ENCODE data around the gene SMTNL2.
A peak's percentile ranks its signal among the peaks of the same experiment; 100 is the strongest.

SMTNL2 gene

DNA sequence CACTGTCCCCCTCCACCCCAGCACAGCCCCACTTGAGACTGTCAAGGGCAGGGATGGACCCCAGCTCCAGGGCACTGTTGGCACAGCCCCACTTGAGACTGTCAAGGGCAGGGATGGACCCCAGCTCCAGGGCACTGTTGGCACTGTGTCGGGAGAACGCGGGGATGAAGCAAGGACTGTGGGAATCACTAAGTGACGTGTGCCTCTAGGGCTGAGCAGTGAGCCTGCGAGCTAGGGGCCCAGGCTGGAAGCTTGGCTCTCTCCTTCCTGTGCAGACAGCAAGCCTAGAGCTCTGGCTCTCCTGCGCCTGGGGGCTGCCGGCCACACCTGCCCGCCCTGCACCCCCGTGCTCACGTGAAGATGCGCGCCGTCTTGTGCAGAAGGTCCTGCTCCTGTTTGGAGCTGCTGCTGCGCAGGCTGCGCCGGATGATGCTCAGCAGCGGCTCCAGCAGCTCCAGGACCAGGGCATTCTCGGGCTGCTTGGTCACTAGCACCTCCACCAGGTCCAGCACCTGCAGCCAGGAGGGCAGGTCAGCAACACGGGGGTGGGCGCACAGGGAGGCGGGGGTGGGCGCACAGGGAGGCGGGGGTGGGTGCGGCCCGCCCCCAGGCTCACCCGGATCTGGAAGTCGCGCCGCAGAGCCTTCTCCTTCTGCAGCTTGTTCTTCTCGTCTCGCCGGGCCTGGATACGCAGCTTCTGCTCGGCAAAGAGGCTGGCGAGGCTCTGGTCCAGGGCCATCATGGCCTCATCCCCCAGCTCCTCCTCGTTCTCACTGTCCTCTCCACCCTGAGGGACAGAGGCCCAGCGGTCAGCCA lies 40.0 kb upstream of the SMTNL2 start:
- Histone ChIP-seq H3K9me3 (ENCODE audit: severe bottlenecking) (no peaks in the 10 kb centered on the region), H3K36me3 (peaks cover 57% of the 10 kb centered on the region), H3K27me3 (ENCODE audit: insufficient read depth, low read depth, severe bottlenecking) (no peaks in the 10 kb centered on the region), H3K27ac (no peak overlapping the region), H3K4me3 (ENCODE audit: low read depth, low read length) (no peak overlapping the region)
- no peak for DNase-seq
- no peak for TF ChIP-seq CTCF (IDR thresholded peaks at IDR 0.05; ENCODE audit: low read depth, low read length)

DNA sequence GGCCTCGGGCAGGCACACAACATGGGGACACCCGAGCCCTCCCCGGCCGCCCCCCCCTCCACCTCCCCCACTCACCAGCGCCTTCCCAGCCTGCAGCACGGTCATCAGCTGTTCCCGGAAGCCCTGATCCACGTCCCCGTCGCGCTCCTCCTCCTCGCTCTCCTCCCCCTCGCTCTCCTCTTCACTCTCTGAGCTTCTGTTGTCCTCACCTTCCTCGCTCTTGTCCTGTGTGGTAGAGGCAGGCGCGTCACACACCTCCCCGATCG lies 39.4 kb upstream of the SMTNL2 start:
- Histone ChIP-seq H3K27ac (no peak overlapping the region), H3K4me3 (ENCODE audit: low read depth, low read length) (no peak overlapping the region), H3K27me3 (ENCODE audit: insufficient read depth, low read depth, severe bottlenecking) (no peaks in the 10 kb centered on the region), H3K9me3 (ENCODE audit: severe bottlenecking) (no peaks in the 10 kb centered on the region), H3K36me3 (peaks cover 59% of the 10 kb centered on the region)
- TF ChIP-seq CTCF (IDR thresholded peaks at IDR 0.05; ENCODE audit: low read depth, low read length), result no peak
- no peak for DNase-seq

- no peak for DNase-seq
- TF ChIP-seq CTCF (IDR thresholded peaks at IDR 0.05; ENCODE audit: low read depth, low read length), result no peak
- Histone ChIP-seq H3K9me3 (ENCODE audit: severe bottlenecking) (no peaks in the 10 kb centered on the region), H3K27ac (peak overlapping the region; percentile 18; the same call in 1 of the 2 replicates), H3K4me3 (ENCODE audit: low read depth, low read length) (no peak overlapping the region), H3K36me3 (peaks cover 64% of the 10 kb centered on the region), H3K27me3 (ENCODE audit: insufficient read depth, low read depth, severe bottlenecking) (no peaks in the 10 kb centered on the region)
Measured at GRCh38 chr17:4545217-4545951, 38.9 kb upstream of the SMTNL2 start.

DNA sequence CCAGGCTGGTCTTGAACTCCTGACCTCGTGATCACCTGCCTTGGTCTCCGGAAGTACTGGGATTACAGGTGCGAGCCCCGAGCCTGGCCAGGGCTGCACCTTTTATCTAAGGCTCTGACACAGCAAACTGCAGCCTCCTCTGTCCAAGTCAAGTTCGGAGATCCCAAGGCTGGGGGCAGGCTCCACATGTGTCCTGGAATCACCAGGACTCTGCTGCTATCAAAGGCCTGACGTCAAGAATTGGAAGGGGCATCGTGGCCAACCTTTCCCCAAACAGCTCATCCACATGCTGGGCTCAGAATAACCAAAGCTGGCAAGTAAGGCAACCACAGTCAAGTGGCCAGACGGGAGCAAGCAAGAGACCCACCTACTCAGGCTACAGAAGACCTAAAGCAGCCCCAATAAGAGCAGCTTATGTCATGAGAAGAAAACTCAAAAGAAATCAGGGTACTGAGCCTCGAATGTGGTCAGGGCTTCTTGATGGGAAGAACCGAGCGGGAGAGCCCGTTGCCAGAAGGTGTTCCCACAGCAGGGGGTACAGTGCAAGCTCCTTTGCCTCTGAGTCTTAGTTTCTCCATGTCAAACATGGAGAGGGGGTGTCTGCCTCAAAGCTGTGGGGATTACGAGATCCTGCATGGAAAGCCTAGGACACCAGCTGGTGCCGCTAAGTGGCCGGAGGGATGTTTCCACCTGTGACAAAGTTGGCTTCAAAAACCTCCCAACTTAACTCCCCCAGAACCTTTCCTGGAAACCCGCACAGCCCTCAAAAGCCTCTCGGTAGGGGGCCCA lies 37.0 kb upstream of the SMTNL2 start:
- Histone ChIP-seq H3K27ac (peak overlapping the region; percentile 76), H3K36me3 (peaks cover 72% of the 10 kb centered on the region), H3K27me3 (ENCODE audit: insufficient read depth, low read depth, severe bottlenecking) (no peaks in the 10 kb centered on the region), H3K4me3 (ENCODE audit: low read depth, low read length) (no peak overlapping the region), H3K9me3 (ENCODE audit: severe bottlenecking) (no peaks in the 10 kb centered on the region)
- no peak for TF ChIP-seq CTCF (IDR thresholded peaks at IDR 0.05; ENCODE audit: low read depth, low read length)
- peak; percentile 90 for DNase-seq

- no peaks in the 10 kb centered on the region for H3K27me3 ChIP-seq (ENCODE audit: insufficient read depth, low read depth, severe bottlenecking)
- H3K9me3 ChIP-seq (ENCODE audit: severe bottlenecking), result no peaks in the 10 kb centered on the region
- TF ChIP-seq CTCF (IDR thresholded peaks at IDR 0.05; ENCODE audit: low read depth, low read length), result no peak
- DNase-seq, result no peak
- H3K4me3 ChIP-seq (ENCODE audit: low read depth, low read length), result no peak overlapping the region
- H3K27ac ChIP-seq, result peak overlapping the region; percentile 76
- H3K36me3 ChIP-seq, result peaks cover 71% of the 10 kb centered on the region
Measured at GRCh38 chr17:4548061-4548461, 36.3 kb upstream of the SMTNL2 start.

All from WERI-Rb-1 (cell line).